Measurements from ENCODE around the gene TUBB4B.

TUBB4B gene

DNA sequence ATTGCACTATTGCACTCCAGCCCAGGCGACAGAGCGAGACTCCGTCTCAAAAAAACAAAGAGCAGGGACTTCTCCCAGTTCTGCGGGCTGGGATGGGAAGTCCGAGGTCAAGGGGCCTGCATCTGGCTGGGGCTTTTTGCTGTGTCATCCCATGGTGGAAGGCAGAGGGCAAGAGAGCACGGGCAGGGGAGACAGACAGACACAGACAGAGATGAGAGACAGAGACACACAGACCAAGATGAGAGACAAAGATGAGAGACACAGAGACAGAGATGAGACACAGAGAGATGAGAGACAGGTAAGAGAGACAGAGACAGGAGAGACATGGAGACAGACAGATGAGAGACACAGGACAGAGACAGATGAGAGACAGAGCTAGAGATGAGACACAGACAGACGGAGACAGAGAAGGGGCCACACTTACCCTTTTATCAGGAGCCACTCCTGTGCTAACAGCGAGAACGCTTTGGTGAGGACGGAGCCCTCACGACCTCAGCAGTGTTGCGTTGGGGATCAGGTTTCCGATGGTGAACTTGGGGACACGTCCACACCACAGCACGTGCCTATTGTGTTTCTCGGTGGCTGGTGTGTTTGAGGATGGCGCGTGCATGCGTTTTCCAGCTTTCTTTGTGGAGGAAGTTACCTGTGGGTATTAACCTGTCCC, 27.6 kb downstream of the TUBB4B start:
- no peak for DNase-seq (ENCODE audit: low read depth, low spot score)
- TF ChIP-seq, protein P1, sequence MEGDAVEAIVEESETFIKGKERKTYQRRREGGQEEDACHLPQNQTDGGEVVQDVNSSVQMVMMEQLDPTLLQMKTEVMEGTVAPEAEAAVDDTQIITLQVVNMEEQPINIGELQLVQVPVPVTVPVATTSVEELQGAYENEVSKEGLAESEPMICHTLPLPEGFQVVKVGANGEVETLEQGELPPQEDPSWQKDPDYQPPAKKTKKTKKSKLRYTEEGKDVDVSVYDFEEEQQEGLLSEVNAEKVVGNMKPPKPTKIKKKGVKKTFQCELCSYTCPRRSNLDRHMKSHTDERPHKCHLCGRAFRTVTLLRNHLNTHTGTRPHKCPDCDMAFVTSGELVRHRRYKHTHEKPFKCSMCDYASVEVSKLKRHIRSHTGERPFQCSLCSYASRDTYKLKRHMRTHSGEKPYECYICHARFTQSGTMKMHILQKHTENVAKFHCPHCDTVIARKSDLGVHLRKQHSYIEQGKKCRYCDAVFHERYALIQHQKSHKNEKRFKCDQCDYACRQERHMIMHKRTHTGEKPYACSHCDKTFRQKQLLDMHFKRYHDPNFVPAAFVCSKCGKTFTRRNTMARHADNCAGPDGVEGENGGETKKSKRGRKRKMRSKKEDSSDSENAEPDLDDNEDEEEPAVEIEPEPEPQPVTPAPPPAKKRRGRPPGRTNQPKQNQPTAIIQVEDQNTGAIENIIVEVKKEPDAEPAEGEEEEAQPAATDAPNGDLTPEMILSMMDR (IDR thresholded peaks at IDR 0.05; ENCODE audit: low read depth, low read length): no peak
- H3K4me3 ChIP-seq (ENCODE audit: low read depth, low read length): no peak overlapping the region
- in situ Hi-C loops (cut with HindIII; ENCODE audit: low sequenced_read_pairs): no loop called here

DNA sequence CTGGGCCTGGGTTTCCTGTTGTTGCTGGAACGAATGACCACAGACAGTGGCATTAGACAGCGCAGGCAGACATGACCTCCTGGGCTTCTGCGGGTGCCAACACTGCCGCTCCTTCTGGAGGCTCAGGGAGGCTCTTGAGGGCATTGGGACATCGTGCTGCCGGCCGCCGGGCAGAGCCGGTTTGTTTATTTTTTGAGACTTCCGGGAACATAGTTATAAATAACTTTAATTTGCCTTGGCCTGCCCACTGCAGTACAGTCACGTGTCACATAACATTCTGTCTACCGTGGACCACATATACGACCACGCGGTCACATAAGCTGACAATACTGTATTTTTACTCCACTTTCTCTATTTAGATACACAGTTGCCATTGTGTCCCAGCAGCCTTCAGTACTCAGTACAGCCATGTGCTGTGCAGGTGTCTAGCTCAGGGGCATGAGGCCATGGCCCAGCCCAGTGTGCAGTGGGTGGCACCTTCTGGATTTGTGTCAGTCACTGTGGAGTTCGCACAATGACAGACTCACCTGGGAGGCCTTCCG, 28.2 kb downstream of the TUBB4B start:
- TF ChIP-seq, protein P1 (IDR thresholded peaks at IDR 0.05; ENCODE audit: low read depth, low read length): no peak
- no peak overlapping the region for H3K4me3 ChIP-seq (ENCODE audit: low read depth, low read length)
- DNase-seq (ENCODE audit: low read depth, low spot score): no peak
- in situ Hi-C loops (cut with HindIII; ENCODE audit: low sequenced_read_pairs): no loop called here

DNA sequence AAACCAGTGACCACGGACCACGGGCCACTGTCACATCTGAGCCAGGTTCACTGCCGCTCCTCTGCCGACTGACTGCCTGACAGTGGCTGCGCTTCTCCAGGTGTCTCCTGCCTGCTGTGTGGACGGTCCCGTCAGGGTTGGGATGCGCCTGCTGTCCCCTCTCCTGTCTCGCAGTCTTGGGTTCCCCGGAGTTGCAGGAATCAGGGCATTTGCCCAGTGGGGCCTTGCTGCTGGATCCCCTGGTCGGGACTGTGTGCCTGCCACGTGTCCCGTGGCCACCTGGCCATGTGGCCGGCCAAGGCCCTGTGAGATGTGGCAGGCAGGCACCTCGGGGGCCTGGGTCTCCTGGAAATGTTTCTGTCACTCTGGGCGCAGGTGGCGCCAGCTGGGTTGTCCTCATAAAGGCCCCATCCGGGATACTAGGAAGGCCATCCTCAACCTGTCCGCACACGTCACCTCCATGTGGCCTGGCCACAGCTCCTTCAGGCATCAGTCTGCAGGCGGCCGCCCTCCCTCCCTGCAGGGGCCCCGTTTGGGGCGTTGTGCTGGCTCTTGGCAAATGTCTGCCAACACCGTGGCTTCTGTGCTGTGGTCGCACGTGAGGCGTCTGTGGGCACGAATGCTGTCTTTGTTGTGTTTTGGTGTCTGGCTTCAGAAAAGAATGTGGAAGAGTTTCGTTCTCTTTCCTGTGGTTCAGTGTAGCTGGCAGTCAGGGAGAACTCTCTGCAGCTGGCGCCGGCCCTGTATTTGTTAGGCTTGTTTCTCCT, 30.0 kb downstream of the TUBB4B start:
- no peak for DNase-seq (ENCODE audit: low read depth, low spot score)
- no peak overlapping the region for H3K4me3 ChIP-seq (ENCODE audit: low read depth, low read length)
- TF ChIP-seq, protein P1 (IDR thresholded peaks at IDR 0.05; ENCODE audit: low read depth, low read length): no peak
- in situ Hi-C loops (cut with HindIII; ENCODE audit: low sequenced_read_pairs): no loop called here

DNA sequence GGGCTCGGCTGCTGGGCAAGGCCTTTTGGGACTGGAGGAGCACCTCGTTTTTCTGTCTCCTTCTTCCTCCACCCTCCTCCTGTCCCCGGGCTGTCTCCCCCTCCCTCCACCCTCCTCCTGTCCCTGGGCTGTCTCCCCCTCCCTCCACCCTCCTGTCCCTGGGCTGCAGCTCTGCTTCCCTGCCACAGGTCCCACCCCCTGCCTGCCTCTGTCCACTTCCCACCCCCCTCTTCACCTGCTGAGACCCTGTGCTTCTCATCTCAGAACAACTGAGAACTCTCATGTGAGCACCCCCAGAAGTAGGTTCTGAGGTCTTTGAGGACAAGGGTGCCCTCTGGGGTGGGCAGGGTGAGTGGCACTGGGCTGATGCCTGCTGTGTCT, 30.6 kb downstream of the TUBB4B start:
- TF ChIP-seq, protein P1 (IDR thresholded peaks at IDR 0.05; ENCODE audit: low read depth, low read length): no peak
- in situ Hi-C loops (cut with HindIII; ENCODE audit: low sequenced_read_pairs): no loop called here
- H3K4me3 ChIP-seq (ENCODE audit: low read depth, low read length): no peak overlapping the region
- DNase-seq (ENCODE audit: low read depth, low spot score): no peak

DNA sequence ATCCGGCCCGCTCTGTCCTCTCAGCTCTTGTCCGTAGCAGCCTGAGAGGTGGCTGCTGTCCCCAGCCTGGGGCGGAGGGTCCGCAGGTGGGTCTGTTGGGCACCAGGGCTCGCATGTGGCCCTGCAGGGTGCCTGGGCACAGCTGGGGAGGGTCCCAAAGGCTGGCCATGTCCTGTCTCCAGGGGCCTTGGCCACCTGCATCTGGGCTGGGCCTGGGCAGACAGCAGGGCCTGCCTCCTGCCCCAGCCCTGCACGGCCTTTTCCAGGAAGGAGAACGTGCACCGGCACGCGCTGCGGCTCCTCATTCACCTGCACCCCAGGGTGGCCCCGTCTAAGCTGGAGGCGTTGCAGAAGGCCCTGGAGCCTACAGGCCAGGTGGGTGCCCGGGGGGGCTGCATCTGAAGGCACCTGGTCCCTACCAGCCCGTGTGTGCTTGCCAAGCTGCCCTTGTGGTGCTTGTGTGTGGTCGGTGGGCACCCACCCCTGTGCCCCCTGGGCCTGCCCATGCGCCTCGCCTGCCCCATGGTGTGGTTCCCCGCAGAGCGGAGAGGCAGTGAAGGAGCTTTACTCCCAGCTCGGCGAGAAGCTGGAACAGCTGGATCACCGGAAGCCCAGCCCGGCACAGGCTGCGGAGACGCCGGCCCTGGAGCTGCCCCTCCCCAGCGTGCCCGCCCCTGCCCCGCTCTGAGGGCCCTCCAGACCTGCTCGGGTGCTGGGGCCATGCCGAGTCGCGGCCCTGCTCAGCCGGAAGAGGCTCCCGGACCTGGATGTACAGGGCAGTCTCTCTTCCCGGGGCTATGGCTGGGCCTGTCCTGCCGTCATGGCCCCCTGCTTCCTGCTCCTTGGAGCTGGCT, 31.4 kb downstream of the TUBB4B start:
- no peak overlapping the region for H3K4me3 ChIP-seq (ENCODE audit: low read depth, low read length)
- in situ Hi-C loops (cut with HindIII; ENCODE audit: low sequenced_read_pairs): no loop called here
- TF ChIP-seq, protein P1 (IDR thresholded peaks at IDR 0.05; ENCODE audit: low read depth, low read length): no peak

DNA sequence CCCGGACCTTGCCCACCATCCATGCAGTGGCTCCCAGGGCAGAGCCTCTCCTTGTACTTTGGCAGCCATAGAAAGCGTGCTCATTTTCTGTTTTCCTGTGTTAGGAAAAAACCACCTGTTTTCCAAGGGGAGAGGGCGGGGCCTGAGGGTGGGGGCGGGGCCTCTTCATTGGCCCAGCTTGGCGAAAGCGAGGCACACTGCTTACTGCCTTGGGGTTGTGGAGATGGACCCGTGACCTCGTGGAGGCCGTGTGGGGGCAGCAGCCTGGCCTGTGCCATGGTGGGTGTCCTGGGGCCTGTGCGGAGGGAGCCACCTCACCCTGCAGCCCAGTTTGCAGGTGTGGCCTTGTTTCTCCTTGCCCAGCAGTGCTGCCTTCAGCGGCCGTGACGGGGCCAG, 32.0 kb downstream of the TUBB4B start:
- TF ChIP-seq, protein P1 (IDR thresholded peaks at IDR 0.05; ENCODE audit: low read depth, low read length): no peak
- in situ Hi-C loops (cut with HindIII; ENCODE audit: low sequenced_read_pairs): no loop called here
- no peak for DNase-seq (ENCODE audit: low read depth, low spot score)
- no peak overlapping the region for H3K4me3 ChIP-seq (ENCODE audit: low read depth, low read length)

More for the DNA sequence above, 31.4 kb downstream of the TUBB4B start:
- no peak for DNase-seq (ENCODE audit: low read depth, low spot score)

Measured in astrocyte of the spinal cord (primary cell).